GM10847 (cell line): Measurements from ENCODE around the gene FAM13B.

ENCODE experiments used
- POLR2A ChIP-seq: IDR thresholded peaks from 2 replicates; pipeline ENCODE4 v1.6.1; 2011; ENCODE audit not compliant: insufficient read length; ENCODE audit errors: extremely low read depth

The FAM13B gene

GRCh38 chr5:138037907-138038633 lies 5.2 kb upstream of the FAM13B start:
- no peak for TF ChIP-seq POLR2A

GRCh38 chr5:138037271-138037670 lies 4.4 kb upstream of the FAM13B start:
- TF ChIP-seq POLR2A = no peak

GRCh38 chr5:138035605-138036537 lies 3.0 kb upstream of the FAM13B start:
- TF ChIP-seq POLR2A = no peak

GRCh38 chr5:138033907-138034306 lies 1.0 kb upstream of the FAM13B start:
- no peak for TF ChIP-seq POLR2A

- no peak for TF ChIP-seq POLR2A
Observed at GRCh38 chr5:138033386-138033808, 518 bp upstream of the FAM13B start.

- TF ChIP-seq POLR2A = no peak
Observed at GRCh38 chr5:138032028-138032571, 779 bp downstream of the FAM13B start.

GRCh38 chr5:138029944-138030343 lies 2.9 kb downstream of the FAM13B start:
- TF ChIP-seq POLR2A = no peak

GRCh38 chr5:138029501-138029900 lies 3.4 kb downstream of the FAM13B start:
- no peak for TF ChIP-seq POLR2A

- no peak for TF ChIP-seq POLR2A
Observed at GRCh38 chr5:138028971-138029365, 3.9 kb downstream of the FAM13B start.

GRCh38 chr5:138025285-138025684 lies 7.6 kb downstream of the FAM13B start:
- no peak for TF ChIP-seq POLR2A

- no peak for TF ChIP-seq POLR2A
Observed at GRCh38 chr5:138024117-138024516, 8.8 kb downstream of the FAM13B start.

- no peak for TF ChIP-seq POLR2A
Observed at GRCh38 chr5:138022912-138023311, 10.0 kb downstream of the FAM13B start.

GRCh38 chr5:138021771-138022170 lies 11.1 kb downstream of the FAM13B start:
- TF ChIP-seq POLR2A = no peak

- TF ChIP-seq POLR2A = no peak
Observed at GRCh38 chr5:138018849-138019248, 14.0 kb downstream of the FAM13B start.

GRCh38 chr5:138015916-138016315 lies 17.0 kb downstream of the FAM13B start:
- no peak for TF ChIP-seq POLR2A

- no peak for TF ChIP-seq POLR2A
Observed at GRCh38 chr5:138011991-138012390, 20.9 kb downstream of the FAM13B start.
